Measurements from ENCODE around the gene BAZ1A.
"Not testable (repeated sequence)": the region's sequence is repeated elsewhere in the genome, so short reads cannot be mapped to it uniquely, and the experiment has no call there.

BAZ1A gene

GRCh38 chr14:34755215-34755614 is 119.9 kb downstream of the BAZ1A start:
- DNase-seq (ENCODE audit: low read depth in 1 of 2, low spot score in 1 of 2), result no peak
- in situ Hi-C loops (cut with HindIII; ENCODE audit: low pct_unique_long_range_greater_than_20kb, low sequenced_read_pairs), result no loop called here
- TF ChIP-seq JUND (IDR thresholded peaks at IDR 0.05; ENCODE audit: low read depth), result no peak

- TF ChIP-seq JUND (IDR thresholded peaks at IDR 0.05; ENCODE audit: low read depth), result no peak
- no peak for DNase-seq (ENCODE audit: low read depth in 1 of 2, low spot score in 1 of 2)
- in situ Hi-C loops (cut with HindIII; ENCODE audit: low pct_unique_long_range_greater_than_20kb, low sequenced_read_pairs), result no loop called here
Observed at GRCh38 chr14:34754687-34755086, 120.5 kb downstream of the BAZ1A start.

- no peak for DNase-seq (ENCODE audit: low read depth in 1 of 2, low spot score in 1 of 2)
- no peak for TF ChIP-seq JUND (IDR thresholded peaks at IDR 0.05; ENCODE audit: low read depth)
- in situ Hi-C loops (cut with HindIII; ENCODE audit: low pct_unique_long_range_greater_than_20kb, low sequenced_read_pairs), result no loop called here
Observed at GRCh38 chr14:34750670-34751069, 124.5 kb downstream of the BAZ1A start.

DNA sequence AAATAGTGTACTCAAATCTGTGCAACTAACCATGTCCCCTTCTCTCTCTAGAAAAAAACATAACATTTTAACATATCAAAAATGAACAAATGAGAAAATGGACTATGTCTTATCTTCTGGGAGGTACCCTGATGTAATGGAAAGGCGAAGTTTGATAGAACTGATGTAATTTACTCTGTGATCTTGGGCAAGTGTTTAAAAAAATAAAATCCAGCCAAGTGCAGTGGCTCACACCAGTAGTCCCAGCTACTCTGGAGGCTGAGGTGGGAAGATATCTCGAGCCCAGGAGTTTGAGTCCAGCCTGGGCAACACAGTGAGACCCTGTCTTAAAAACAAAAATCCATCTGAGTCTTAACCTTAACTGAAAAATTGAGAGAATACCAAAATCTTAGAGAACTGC is 124.9 kb downstream of the BAZ1A start:
- in situ Hi-C loops (cut with HindIII; ENCODE audit: low pct_unique_long_range_greater_than_20kb, low sequenced_read_pairs), result no loop called here
- no peak for TF ChIP-seq JUND (IDR thresholded peaks at IDR 0.05; ENCODE audit: low read depth)
- DNase-seq (ENCODE audit: low read depth in 1 of 2, low spot score in 1 of 2), result no peak

- no peak for TF ChIP-seq JUND (IDR thresholded peaks at IDR 0.05; ENCODE audit: low read depth)
- no peak for DNase-seq (ENCODE audit: low read depth in 1 of 2, low spot score in 1 of 2)
- in situ Hi-C loops (cut with HindIII; ENCODE audit: low pct_unique_long_range_greater_than_20kb, low sequenced_read_pairs), result no loop called here
Observed at GRCh38 chr14:34749408-34749807, 125.8 kb downstream of the BAZ1A start.

- DNase-seq (ENCODE audit: low read depth in 1 of 2, low spot score in 1 of 2), result no peak
- no peak for TF ChIP-seq JUND (IDR thresholded peaks at IDR 0.05; ENCODE audit: low read depth)
- in situ Hi-C loops (cut with HindIII; ENCODE audit: low pct_unique_long_range_greater_than_20kb, low sequenced_read_pairs), result no loop called here
Observed at GRCh38 chr14:34742270-34743115, 132.7 kb downstream of the BAZ1A start.

GRCh38 chr14:34741840-34742239 is 133.3 kb downstream of the BAZ1A start:
- no peak for DNase-seq (ENCODE audit: low read depth in 1 of 2, low spot score in 1 of 2)
- in situ Hi-C loops (cut with HindIII; ENCODE audit: low pct_unique_long_range_greater_than_20kb, low sequenced_read_pairs), result no loop called here
- TF ChIP-seq JUND (IDR thresholded peaks at IDR 0.05; ENCODE audit: low read depth), result no peak

DNA sequence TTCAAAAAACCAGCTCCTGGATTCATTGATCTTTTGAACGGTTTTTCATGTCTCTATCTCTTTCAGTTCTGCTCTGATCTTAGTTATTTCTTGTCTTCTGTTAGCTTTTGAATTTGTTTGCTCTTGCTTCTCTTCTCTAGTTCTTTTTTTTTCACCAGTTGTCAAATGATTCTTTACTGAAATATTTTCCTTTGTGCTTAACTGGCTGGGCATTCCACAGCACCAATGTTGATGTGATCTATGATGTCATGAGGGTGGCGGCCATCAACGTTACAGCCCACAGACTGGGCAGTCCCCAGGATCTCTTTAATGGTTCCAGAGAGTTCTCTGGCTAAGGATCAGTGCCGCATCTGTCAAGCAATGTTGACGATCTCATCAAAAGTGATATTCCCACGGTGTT is 135.0 kb downstream of the BAZ1A start:
- not testable (repeated sequence) for DNase-seq (ENCODE audit: low read depth in 1 of 2, low spot score in 1 of 2)

DNA sequence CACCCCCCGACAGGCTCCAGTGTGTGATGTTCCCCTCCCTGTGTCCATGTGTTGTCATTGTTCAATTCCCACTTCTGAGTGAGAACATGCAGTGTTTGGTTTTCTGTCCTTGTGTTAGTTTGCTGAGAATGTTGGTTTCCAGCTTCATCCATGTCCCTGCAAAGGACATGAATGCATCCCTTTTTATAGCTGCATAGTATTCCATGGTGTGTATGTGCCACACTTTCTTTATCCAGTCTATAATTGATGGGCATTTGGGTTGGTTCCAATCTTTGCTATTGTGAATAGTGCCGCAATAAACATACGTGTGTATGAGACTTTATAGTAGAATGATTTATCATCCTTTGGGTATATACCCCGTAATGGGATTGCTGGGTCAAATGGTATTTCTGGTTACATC is 138.1 kb downstream of the BAZ1A start:
- DNase-seq (ENCODE audit: low read depth in 1 of 2, low spot score in 1 of 2); in situ Hi-C loops (cut with HindIII; ENCODE audit: low pct_unique_long_range_greater_than_20kb, low sequenced_read_pairs): not testable (repeated sequence)

More for the DNA sequence above, 135.0 kb downstream of the BAZ1A start:
- in situ Hi-C loops (cut with HindIII; ENCODE audit: low pct_unique_long_range_greater_than_20kb, low sequenced_read_pairs), result not testable (repeated sequence)

DNA sequence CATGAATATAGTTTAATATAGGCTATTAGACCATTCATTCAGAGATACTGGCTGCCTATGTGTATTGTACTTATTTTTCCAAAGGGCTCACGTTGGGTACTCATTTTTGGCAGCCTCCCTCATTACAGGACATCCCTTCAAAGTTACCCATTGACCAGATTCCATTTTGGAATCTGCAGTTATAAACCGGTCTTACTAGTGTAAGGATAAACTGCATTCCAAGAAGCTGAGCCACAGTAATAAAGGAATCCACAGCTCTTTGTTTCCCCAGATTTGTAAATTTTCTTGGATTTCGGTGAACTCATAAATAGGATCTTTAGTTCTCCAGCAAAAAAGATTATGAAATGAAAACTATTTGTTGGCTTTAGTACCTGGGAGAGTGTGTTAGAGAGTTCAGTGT is 141.9 kb downstream of the BAZ1A start:
- in situ Hi-C loops (cut with HindIII; ENCODE audit: low pct_unique_long_range_greater_than_20kb, low sequenced_read_pairs), result no loop called here
- peak in 1 of 2 experiments; percentile 82 for DNase-seq (ENCODE audit: low read depth in 1 of 2, low spot score in 1 of 2)
- no peak for TF ChIP-seq JUND (IDR thresholded peaks at IDR 0.05; ENCODE audit: low read depth)

GRCh38 chr14:34732802-34733201 is 142.4 kb downstream of the BAZ1A start:
- TF ChIP-seq JUND (IDR thresholded peaks at IDR 0.05; ENCODE audit: low read depth), result no peak
- in situ Hi-C loops (cut with HindIII; ENCODE audit: low pct_unique_long_range_greater_than_20kb, low sequenced_read_pairs), result no loop called here
- DNase-seq (ENCODE audit: low read depth in 1 of 2, low spot score in 1 of 2), result peak in 1 of 2 experiments; percentile 42

GRCh38 chr14:34723867-34724266 is 151.3 kb downstream of the BAZ1A start:
- TF ChIP-seq JUND (IDR thresholded peaks at IDR 0.05; ENCODE audit: low read depth), result no peak
- in situ Hi-C loops (cut with HindIII; ENCODE audit: low pct_unique_long_range_greater_than_20kb, low sequenced_read_pairs), result no loop called here
- DNase-seq (ENCODE audit: low read depth in 1 of 2, low spot score in 1 of 2), result no peak

DNA sequence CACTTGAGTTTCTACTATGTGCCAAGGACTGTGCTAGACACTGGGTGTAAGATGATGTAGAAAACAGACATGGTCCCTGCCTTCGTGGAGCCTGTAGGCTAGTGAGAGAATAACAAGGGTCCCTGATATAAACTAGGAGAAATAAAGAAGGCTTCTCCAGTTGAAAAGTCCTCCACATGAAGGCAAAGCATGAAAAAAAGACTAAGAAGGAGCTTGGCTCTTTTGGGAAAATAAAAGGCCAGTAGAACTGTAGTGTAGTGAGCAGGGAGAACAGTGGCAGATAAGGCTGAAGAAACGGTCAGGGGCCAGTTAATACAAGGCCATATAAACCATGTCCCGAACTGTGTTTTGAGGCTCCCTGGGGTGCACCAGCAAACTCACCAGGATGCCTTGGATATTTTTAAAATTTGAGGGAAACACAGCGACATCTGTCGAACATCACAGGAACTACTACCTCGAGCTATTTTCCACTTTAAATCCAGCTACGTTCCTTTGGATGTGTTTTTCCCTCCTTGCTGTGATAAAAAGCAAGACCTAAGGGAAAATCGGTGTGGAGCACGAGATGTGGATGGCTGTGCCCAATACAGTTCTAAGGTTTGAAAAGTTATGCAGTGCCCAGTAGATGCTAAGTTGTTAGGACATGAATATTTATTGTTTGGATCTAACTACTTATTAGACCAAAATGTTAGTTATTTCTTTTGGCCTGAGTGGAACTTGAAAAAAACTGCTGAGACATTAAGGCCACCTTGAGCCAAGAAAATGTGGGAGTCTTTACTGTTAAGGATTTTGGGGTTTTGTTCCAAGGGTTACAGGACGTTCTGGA is 152.2 kb downstream of the BAZ1A start:
- in situ Hi-C loops (cut with HindIII; ENCODE audit: low pct_unique_long_range_greater_than_20kb, low sequenced_read_pairs), result no loop called here
- TF ChIP-seq JUND (IDR thresholded peaks at IDR 0.05; ENCODE audit: low read depth), result no peak
- peak; percentile 65 to 79 for DNase-seq (ENCODE audit: low read depth in 1 of 2, low spot score in 1 of 2)

All from T47D (cell line).